ENCODE measurements around the gene TSPAN9.
"Not testable (repeated sequence)": the region's sequence is repeated elsewhere in the genome, so short reads cannot be mapped to it uniquely, and the experiment has no call there.

Gene TSPAN9

GRCh38 chr12:3045494-3045893 lies 31.7 kb upstream of the TSPAN9 start:
- DNase-seq = no peak

DNA sequence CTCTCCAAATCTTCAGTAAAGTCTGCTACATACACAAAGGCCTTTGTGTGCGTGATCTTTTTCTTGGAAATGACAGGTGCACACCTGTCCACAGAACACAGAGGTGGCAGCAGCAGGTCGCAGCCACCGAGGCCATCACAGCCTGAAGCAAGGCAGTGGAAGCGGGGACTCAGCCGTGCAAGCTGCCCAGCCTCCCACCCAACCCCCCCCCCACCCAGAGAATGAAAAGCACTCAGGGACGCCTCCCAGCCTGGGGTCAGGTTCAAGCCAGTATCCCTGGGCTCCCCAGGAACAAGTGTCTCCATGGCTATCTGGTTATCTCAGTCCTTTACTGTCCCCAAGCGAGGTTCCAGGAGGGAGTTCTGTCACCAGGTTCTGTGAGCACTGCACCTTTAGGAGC lies 31.2 kb upstream of the TSPAN9 start:
- DNase-seq = no peak

DNA sequence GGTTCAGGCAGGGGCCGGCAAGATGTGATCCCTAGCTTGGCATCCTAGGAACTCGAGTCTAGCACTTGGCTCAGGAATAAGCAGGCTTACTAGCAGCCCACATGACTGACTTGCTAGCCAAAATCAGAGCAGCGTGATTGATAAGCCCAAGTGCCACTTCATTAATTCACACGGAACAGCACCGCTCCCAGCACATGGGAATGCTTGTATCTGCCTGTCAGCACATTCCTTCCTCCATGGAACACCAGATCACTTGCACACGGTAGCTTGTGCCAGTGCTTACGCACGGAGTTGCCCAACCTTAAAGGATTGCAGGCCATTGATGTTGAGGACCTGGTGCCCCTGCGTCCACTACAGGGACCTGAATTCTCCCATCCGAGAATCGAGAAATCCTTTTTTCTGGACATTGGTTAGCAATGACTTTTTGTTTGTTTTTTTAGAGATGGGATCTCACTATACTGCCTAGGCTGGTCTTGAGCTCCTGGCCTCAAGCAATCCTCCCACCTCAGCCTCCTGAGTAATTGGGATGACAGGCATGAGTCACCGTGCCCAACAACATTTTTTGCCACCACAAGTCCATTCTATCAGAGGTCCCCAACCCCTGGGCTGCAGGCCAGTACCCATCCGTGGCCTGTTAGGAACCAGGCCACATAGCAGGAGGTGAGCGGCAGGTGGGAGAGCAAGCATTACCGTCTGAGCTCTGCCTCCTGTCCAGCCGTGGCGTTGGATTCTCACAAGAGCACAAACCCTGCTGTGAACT lies 30.6 kb upstream of the TSPAN9 start:
- no peak for DNase-seq

- no peak for DNase-seq
Measured at GRCh38 chr12:3047961-3048360, 29.2 kb upstream of the TSPAN9 start.

GRCh38 chr12:3048540-3048939 lies 28.6 kb upstream of the TSPAN9 start:
- no peak for DNase-seq

DNA sequence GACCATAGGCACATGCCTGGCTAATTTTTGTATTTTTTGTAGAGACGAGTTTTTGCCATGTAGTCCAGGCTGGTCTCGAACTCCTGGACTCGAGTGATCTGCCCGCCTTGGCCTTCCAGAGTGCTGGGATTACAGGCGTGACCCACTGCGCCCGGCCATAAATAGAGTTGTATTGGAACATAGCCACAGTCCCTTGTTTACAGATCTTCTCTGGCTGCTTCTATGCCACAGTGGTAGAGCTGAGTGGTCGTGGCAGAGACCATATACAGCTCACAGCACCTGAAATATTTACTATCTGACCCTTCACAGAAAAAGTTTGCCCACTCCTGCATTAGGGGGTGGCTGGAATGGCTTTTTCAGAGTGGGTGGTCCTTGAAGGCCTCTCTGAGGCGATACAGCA lies 28.0 kb upstream of the TSPAN9 start:
- no peak for DNase-seq

DNA sequence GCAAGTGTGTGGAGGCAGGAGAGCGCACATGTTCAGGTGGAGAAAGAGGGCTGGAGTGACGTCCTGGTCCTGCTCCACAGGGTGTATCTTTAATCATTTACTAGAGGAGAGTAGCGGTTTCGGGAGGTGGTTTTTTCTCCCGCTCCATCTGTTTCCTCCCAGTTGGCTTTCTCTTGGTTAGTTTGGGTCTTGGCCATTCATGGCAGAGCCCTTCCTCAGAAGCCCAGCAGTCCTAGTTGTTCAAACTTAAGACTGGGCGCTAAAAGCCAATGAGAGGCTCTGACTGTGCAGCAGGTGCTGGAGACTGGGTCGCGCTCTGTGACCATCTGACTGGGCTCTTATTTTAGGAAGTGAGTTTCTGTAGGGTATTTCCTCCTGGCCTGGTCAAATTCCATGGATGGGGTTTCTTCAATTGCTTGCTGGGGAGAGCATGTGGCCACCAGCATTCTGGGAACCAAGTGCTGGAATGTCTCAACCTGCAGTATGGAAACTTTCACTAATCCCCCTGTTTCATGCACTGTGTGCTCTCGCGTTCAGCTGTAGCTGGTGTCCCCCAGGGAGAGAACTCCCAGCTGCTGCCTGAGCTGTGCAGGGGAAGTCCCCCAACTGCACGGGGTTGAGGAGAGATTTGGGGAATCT lies 27.4 kb upstream of the TSPAN9 start:
- no peak for DNase-seq

DNA sequence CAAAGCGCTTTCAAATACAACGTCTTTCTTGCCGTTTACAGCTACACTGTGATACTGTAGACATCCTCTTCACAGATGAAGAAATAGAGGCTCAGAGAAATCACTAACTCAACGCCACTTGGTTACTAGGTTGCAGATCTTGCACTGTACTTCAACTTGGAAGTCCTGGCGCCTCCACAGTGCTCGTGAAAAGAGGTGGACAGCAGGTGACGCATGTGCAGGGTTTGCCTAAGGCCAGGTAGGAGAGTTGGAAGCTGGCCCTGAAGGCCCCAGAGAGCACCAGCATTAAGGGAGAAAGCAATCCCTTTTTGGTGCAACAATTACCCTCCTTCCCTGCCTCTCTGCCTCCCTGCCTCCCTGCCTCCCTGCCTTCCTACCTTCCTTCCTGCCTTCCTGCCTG lies 22.8 kb upstream of the TSPAN9 start:
- no peak for DNase-seq

GRCh38 chr12:3055026-3055703 lies 22.0 kb upstream of the TSPAN9 start:
- DNase-seq = no peak

DNA sequence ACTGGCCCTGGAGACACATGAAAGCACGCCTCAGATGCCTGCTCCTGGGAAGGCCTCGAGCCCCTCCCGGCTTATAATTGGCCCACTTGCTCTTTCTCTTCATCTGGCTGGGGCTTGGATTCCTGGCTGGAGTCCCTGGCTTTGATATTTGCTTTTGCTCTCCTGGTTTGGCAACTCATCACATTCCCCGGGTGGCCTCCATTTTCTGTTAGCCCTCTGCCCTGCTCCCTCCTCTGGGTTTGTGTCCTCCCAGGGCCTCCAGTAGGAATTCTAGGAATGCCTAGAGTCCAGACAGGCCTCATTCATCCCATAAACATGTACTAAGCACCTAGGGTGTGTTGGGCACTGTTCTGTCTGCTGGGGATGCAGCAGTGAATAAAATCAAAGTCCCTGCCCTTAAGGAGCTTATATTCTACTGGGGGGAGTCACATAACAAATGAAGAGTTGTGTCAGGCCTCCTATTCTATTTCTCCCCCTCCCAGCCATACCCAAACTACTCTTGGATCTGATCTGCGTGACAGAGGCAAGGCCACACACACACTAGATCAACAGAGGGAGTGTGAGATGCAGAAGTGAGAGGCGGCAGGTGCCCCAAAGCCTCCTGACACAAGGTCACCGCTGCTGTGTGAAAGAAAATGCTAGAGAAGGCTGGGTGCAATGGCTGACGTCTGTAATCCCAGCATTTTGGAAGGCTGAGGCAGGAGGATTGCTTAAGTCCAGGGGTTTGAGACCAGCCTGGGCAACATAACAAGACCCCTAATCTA lies 21.3 kb upstream of the TSPAN9 start:
- DNase-seq = no peak

- DNase-seq = no peak
Measured at GRCh38 chr12:3061059-3061458, 16.1 kb upstream of the TSPAN9 start.

DNA sequence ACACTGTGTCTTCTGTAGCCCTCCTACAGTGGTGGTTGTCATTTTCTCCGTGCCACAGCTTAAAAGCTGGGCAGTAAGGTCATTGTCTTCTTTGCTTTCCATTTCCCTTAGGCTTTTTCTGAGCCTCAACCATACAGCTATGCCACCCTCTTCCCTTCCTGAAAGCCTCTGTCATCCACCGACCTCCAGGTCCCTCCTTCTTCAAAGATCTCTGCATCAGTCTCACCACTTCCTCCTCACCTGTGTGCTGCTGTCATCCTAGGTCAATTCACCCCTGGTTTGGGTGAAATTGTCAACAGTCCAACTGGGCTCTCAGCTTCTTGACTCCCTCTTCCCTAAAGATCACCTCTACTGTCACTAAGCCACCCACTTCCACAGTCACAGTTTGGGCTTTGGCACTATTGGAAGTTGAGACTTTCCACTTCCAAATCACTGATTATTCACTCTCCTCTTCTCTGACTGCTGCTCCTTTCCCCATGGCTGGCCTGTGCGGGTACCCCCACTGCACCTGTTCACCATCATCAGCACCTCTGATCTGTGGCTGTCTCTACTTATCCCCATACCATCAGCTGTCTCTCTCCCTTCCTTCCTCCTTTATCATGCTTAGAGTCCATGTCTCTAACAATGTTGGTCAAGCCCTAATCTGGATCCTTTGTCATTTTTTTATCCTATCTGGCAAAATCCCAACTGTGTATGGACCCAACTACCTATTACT lies 15.5 kb upstream of the TSPAN9 start:
- no peak for DNase-seq

- DNase-seq = no peak
Measured at GRCh38 chr12:3065300-3065699, 11.9 kb upstream of the TSPAN9 start.

DNA sequence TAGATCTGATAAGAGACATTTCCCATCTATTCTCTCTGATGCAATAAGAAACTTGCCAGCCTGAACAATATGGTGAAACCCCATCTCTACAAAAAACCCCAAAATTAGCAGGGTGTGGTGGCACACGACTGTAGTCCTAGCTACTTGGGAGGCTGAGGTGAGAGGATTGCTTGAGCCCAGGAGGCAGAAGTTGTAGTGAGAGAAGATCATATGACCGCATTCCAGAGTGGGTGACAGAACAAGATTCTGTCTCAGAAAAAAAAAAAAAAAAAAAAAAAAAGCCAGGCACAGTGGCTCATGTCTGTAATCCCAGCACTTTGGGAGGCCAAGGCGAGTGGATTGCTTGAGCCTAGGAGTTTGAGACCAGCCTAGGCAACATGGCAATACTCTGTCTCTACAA lies 11.3 kb upstream of the TSPAN9 start:
- not testable (repeated sequence) for DNase-seq

GRCh38 chr12:3069714-3070113 lies 7.5 kb upstream of the TSPAN9 start:
- DNase-seq = no peak

- no peak for DNase-seq
Measured at GRCh38 chr12:3071107-3071506, 6.1 kb upstream of the TSPAN9 start.

- DNase-seq = no peak
Measured at GRCh38 chr12:3071710-3072109, 5.5 kb upstream of the TSPAN9 start.

DNA sequence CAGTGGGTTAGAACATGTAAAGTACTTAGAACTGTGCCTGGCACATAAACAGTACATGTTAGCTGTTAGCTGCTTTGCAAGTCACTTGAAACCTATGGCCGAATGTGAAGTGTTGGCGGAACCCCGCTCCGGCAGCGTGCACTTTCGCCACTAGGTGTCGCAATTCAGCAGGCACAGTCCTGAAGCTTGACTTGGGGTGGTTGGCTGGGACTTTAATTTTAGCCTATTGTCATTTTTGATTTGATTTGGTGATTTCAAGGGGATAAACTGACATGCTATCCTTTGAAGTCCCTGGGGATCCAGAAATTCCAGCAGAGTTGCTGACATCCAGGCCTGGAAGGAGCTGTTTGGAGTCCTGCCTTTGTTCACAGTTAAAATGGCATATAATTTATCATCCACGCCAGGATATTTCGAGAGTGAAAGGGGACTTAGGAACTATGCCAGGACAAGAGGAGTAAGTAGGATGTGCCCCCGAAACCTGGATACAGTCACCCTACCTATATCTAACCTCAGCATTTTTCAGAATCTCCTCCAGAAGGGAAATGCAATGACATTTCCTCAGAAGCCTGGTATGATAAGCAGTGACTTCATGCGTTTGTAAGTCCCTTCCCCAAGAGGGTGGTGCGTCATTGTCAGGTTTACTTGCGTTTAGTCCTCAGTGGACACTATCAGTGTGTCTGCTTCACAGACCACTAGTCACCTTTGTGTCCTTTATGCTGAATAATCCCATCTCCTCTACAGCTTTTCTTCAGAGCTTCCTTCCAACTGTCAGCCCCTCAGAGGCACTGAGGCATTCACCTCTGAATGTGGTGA lies 3.5 kb upstream of the TSPAN9 start:
- peak; percentile 89 for DNase-seq

DNA sequence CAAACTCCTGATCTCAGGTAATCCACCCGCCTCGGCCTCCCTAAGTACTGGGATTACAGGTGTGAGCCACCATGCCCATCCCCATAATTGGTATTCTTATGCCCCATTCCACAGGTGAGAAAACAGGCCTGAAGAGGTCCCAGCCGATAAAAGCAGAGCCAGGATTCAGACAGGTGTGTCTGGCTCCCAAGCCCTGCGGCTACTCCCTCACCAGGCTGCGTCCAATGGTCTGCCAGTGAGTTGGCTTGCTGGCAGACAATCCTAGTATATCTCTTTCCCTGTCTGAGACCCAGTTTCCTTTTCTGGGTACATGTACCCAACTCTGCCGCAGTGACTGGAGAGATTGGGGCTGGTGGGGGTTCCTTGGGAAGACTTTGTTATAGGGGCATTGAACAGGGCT lies 1.9 kb upstream of the TSPAN9 start:
- DNase-seq = no peak

DNA sequence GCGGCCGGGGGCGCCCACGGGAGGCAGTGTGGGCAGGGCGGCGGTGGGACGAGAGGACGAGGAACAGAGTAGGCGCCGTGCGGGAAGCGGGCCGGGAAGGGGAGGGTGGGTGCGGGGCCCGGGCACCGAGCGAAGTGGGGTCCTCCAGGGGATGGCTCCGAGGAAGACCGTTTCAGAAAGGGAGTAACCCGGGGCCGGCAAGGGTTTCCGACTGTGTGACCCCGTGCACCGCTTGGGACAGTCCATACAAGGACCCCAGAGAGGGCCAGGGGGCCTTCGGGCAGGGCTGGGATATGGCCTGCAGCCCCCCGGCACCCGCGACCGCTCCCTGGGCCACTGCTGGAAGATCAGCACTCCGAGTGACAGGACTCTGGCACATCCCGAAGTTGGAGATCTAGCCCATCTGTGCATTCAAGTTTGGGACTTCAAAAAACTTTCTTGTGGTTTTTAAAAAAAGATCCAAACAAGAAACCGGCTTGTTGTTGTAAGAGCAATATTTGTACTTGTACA lies 448 bp downstream of the TSPAN9 start:
- peak; percentile 70 for DNase-seq

GRCh38 chr12:3078086-3078820 lies 1.1 kb downstream of the TSPAN9 start:
- no peak for DNase-seq
